OCI-LY1 (cell line): Measurements from ENCODE around the gene SENP5.

Experiments
- H2AFZ ChIP-seq: fragments of 200-600 bp; sonication (generic), shearing (Covaris generic); 2 replicates; pipeline ENCODE4 v1.6.0; 2014; ENCODE audit warnings: antibody characterized with exemption, mild to moderate bottlenecking, low read length
- H3F3A ChIP-seq: fragments of 200-600 bp; sonication (generic), shearing (Covaris generic); 2 replicates; pipeline ENCODE4 v1.6.0; 2014; ENCODE audit warnings: mild to moderate bottlenecking, antibody characterized with exemption, low read length, moderate library complexity; ENCODE audit not compliant: insufficient read depth
- H3K27ac ChIP-seq: fragments of 200-600 bp; sonication (generic); 2 replicates; pipeline ENCODE4 v1.5.1; 2014; ENCODE audit warnings: low read length, mixed run types, mild to moderate bottlenecking, low read depth; ENCODE audit not compliant: poor library complexity, severe bottlenecking
- H3K27me3 ChIP-seq: fragments of 200-600 bp; sonication (generic); 2 replicates; pipeline ENCODE4 v1.6.0; 2014; ENCODE audit warnings: antibody characterized with exemption, mild to moderate bottlenecking, low read length, moderate library complexity; ENCODE audit not compliant: insufficient read depth
- H3K36me3 ChIP-seq: fragments of 200-600 bp; sonication (generic); 2 replicates; pipeline ENCODE4 v1.6.1; 2014; ENCODE audit warnings: mild to moderate bottlenecking, antibody characterized with exemption, low read length, moderate library complexity, mixed read lengths; ENCODE audit not compliant: insufficient read depth
- H3K4me1 ChIP-seq: fragments of 200-600 bp; sonication (generic); 2 replicates; pipeline ENCODE4 v1.5.1; 2014; ENCODE audit warnings: mild to moderate bottlenecking, low read length, moderate library complexity; ENCODE audit not compliant: insufficient read depth, severe bottlenecking
- H3K4me2 ChIP-seq: fragments of 200-600 bp; sonication (generic), shearing (Covaris generic); 2 replicates; pipeline ENCODE4 v1.6.1; 2014; ENCODE audit warnings: low read length
- H3K4me3 ChIP-seq: fragments of 200-600 bp; sonication (generic); 2 replicates; pipeline ENCODE4 v1.5.1; 2014; ENCODE audit warnings: low read length, low read depth, mild to moderate bottlenecking, mixed read lengths; ENCODE audit not compliant: poor library complexity, severe bottlenecking
- H3K79me2 ChIP-seq: fragments of 200-600 bp; shearing (Covaris generic); 2 replicates; pipeline ENCODE4 v1.6.1; 2016; ENCODE audit warnings: mixed run types, low read length, mixed read lengths; ENCODE audit not compliant: insufficient read depth
- H3K9ac ChIP-seq: fragments of 200-600 bp; sonication (generic), shearing (Covaris generic); 2 replicates; pipeline ENCODE4 v1.6.1; 2014; ENCODE audit warnings: mild to moderate bottlenecking, low read length, mixed read lengths
- H3K9me2 ChIP-seq: fragments of 200-600 bp; sonication (generic), shearing (Covaris generic); 2 replicates; pipeline ENCODE4 v1.6.1; 2014; ENCODE audit warnings: low read depth, mild to moderate bottlenecking, low read length, mixed read lengths
- H3K9me3 ChIP-seq: fragments of 200-600 bp; shearing (Covaris generic); 2 replicates; pipeline ENCODE4 v1.6.1; 2014; ENCODE audit warnings: low read length, mixed read lengths
- H4K20me1 ChIP-seq: fragments of 200-600 bp; sonication (generic), shearing (Covaris generic); 2 replicates; pipeline ENCODE4 v1.6.0; 2016; ENCODE audit warnings: mild to moderate bottlenecking, low read length; ENCODE audit not compliant: insufficient read depth
- EZH2 ChIP-seq: fragments of 200-600 bp; sonication (generic), shearing (Covaris generic); IDR thresholded peaks from 2 replicates; pipeline ENCODE4 v1.8.0; 2017; ENCODE audit warnings: borderline replicate concordance, mixed run types, mild to moderate bottlenecking, antibody characterized with exemption, low read length, moderate library complexity, mixed read lengths
- TF ChIP-seq, protein P1 (sequence below): fragments of 200-600 bp; sonication (generic), shearing (Covaris generic); IDR thresholded peaks from 2 replicates; pipeline ENCODE4 v1.5.1; 2017; ENCODE audit warnings: mild to moderate bottlenecking, antibody characterized with exemption, low read length, moderate library complexity, mixed read lengths

SENP5 gene

GRCh38 chr3:196949285-196949619 lies 81.5 kb downstream of the SENP5 start:
- no peak overlapping the region for H3K4me3 ChIP-seq
- peaks cover 12% of the 10 kb centered on the region for H3K27me3 ChIP-seq
- H4K20me1 ChIP-seq = no peaks in the 10 kb centered on the region
- no peak overlapping the region for H2AFZ ChIP-seq
- no peaks in the 10 kb centered on the region for H3K9me3 ChIP-seq
- H3K79me2 ChIP-seq = no peaks in the 10 kb centered on the region
- TF ChIP-seq EZH2 = no peak
- TF ChIP-seq, protein P1, sequence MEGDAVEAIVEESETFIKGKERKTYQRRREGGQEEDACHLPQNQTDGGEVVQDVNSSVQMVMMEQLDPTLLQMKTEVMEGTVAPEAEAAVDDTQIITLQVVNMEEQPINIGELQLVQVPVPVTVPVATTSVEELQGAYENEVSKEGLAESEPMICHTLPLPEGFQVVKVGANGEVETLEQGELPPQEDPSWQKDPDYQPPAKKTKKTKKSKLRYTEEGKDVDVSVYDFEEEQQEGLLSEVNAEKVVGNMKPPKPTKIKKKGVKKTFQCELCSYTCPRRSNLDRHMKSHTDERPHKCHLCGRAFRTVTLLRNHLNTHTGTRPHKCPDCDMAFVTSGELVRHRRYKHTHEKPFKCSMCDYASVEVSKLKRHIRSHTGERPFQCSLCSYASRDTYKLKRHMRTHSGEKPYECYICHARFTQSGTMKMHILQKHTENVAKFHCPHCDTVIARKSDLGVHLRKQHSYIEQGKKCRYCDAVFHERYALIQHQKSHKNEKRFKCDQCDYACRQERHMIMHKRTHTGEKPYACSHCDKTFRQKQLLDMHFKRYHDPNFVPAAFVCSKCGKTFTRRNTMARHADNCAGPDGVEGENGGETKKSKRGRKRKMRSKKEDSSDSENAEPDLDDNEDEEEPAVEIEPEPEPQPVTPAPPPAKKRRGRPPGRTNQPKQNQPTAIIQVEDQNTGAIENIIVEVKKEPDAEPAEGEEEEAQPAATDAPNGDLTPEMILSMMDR = no peak
- H3K9me2 ChIP-seq = no peaks in the 10 kb centered on the region
- no peak overlapping the region for H3K4me2 ChIP-seq
- peaks cover 6% of the 10 kb centered on the region; the same call in 1 of the 2 replicates for H3K36me3 ChIP-seq
- no peak overlapping the region for H3K9ac ChIP-seq
- no peak overlapping the region for H3K27ac ChIP-seq
- H3K4me1 ChIP-seq = no peaks in the 10 kb centered on the region
- H3F3A ChIP-seq = no peaks in the 10 kb centered on the region

DNA sequence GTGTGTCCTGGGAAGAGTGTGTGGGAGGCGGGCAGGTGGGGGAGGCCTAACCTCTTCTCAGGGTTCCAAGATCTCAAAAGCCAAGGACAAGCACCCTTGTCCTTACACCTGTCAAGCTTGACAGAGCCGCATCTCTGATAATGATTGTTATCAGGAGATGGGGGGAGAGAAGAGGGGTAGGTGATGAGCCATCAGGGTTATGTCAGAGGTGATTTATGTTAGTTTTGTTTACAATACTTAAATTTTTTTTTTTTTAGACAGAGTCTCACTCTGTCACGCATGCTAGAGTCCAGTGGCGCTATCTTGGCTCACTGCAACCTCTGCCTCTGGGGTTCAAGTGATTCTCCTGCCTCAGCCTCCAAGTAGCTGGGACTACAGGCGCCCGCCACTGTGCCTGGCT lies 82.0 kb downstream of the SENP5 start:
- Histone ChIP-seq H3K4me3 (no peak overlapping the region), H3K36me3 (peaks cover 5% of the 10 kb centered on the region; the same call in 1 of the 2 replicates), H3K9me3 (no peaks in the 10 kb centered on the region), H3K9me2 (no peaks in the 10 kb centered on the region), H3K27me3 (peaks cover 12% of the 10 kb centered on the region), H4K20me1 (no peaks in the 10 kb centered on the region), H3K4me1 (no peaks in the 10 kb centered on the region), H2AFZ (no peak overlapping the region), H3K4me2 (no peak overlapping the region), H3K9ac (no peak overlapping the region), H3F3A (no peaks in the 10 kb centered on the region), H3K79me2 (no peaks in the 10 kb centered on the region), H3K27ac (no peak overlapping the region)
- TF ChIP-seq EZH2 = no peak
- TF ChIP-seq, protein P1 = no peak

DNA sequence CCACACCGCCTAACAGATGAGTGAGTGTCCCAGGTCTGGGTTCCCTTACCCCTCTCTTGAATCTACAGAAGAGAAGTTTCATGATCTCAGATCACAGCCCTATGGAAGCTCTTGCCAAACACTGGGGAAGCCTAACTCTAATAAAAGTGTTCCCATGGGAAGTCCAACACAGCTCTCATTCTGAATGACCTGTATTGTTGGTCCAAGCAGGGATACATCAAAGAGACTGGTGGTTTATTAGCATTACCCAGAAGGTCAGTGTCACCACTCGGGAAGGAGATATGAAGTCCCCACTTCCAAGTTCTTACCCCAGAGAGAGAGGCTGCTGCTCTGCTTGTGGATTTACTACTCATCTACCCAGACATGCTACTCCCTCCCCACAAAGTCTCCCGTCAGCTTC lies 83.7 kb downstream of the SENP5 start:
- Histone ChIP-seq H3K27me3 (peaks cover 12% of the 10 kb centered on the region), H3K36me3 (no peaks in the 10 kb centered on the region; the same call in 1 of the 2 replicates), H3K4me3 (no peak overlapping the region), H2AFZ (no peak overlapping the region), H3K79me2 (no peaks in the 10 kb centered on the region), H3K4me1 (no peaks in the 10 kb centered on the region), H3K9me3 (0 out of 2 replicates have a peak, but pooled peaks cover 2% of the 10 kb centered on the region), H3F3A (no peaks in the 10 kb centered on the region), H3K9me2 (no peaks in the 10 kb centered on the region), H3K9ac (no peak overlapping the region), H4K20me1 (no peaks in the 10 kb centered on the region), H3K4me2 (no peak overlapping the region), H3K27ac (no peak overlapping the region)
- TF ChIP-seq, protein P1 = no peak
- TF ChIP-seq EZH2 = no peak
